HG03521 (cell line): Measurements from ENCODE around the gene KRTAP10-2.

Source experiments
- ATAC-seq: cut with Tn5 transposase; IDR thresholded peaks from one replicate; pipeline ENCODE4 v1.9.1; 2021; ENCODE audit warnings: mild to moderate bottlenecking, moderate library complexity; ENCODE audit not compliant: unreplicated experiment

The KRTAP10-2 gene

DNA sequence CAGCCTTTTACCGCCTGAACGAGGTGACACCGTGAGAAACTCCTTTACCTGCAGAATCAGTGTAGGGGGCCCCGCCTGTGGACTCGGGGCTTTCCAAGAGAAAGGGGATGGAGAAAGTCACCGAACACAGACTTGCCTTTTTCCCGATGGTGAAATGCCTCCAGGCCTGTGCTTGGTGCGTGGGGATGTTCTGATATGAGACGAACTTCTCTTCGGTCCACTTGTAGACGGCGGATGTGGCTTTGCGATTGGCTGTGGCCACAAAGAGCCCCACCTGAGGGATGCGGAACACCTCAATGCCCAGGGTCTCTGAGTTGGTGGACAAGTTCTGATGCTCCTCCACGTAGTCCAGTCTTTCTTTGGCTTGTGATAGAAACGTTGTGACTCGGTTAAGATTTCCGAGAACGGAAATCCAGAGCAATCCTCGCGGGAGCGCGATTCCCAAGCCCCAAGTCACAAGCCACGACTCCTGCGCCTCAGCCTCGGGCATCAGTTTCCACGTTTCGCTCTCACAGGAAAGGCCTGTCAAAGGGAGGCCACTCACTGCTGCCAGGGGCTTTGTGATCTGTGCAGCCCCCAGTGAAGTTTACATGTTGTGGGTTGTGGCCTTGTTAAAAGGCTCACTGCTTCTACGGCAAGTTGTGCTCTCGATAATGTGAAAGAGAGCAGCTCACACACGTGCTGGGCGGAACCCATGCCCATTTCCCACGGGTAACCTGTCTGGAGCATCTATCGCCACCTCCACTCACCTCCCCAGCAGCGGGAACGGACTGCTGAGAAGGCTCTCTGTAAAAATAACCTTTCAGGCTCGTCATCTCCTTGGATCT, 23.9 kb downstream of the KRTAP10-2 start:
- ATAC-seq = no peak

DNA sequence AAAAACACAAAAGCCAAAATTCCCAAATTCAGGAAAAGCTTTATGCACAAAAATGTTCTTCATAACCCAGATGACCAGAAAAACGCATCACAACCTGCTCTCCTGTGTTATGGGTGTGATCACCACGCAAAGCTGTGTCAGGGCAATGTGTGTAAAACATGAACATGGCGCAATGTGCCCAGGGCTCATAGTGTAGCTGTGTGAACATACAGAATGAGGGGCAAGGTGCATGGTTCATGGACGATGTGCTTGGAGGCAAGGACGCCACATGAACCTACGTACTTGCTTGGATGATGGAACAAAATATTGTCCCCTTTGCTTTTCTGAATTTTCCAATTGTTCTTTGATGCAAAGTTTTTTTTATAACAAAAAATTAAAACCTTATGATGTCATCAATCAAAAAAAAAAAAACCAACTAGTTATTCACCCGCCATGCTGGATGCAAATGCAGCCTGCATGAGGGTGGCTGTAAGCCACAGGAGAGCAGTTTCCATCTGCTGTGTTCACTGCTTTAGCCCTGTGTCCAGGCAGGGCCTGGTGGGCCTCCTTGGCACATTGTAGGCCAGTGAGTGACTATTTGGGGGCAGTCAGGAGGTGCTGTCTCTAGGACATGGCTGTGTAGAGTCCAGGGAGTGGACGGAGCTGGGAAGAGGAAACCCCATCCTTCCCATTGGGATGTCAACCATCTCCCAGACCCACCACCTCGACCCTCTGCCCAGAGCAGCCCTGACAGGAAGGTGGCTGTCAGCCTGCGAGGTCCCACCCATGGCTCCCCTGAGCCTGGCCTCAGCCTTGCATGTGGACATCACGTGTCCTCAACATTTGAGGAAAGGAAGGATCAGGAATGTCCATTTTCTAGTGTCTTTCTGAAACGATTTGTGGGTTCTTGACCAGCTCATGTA, 25.0 kb downstream of the KRTAP10-2 start:
- no peak for ATAC-seq

DNA sequence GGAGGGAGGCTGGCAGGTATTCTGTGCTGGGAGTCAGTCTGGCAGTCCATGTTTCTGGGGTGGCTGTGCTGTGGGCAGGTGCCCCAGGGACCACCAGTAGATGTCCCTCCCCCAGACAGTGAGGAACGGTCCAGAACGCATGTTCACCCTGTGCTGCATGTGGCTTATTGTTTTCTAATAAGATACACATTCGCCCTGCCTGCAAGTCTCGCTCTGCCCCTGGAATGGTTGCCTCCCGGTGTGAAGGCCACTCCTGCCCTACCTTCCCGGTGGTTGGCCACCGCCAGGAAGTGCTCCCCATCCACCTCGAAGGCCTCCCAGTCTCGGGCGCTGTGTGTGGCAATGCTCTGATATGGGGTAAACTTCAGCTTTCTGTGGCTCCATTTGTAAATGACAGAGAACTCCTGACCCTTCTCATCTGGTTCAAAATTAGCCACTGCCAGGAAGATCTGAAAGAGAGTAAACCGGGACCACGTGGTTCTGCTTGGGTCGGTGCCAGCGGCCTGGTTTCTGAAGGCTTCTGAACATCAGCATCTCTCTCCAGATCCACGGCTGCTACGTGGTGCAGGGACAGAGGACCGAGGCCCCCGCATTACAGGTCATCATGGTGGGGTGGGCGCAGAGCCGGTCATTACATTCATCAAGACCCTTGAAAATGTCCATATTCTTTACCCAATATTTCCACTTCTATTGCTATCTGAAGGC, 25.8 kb downstream of the KRTAP10-2 start:
- ATAC-seq = no peak

DNA sequence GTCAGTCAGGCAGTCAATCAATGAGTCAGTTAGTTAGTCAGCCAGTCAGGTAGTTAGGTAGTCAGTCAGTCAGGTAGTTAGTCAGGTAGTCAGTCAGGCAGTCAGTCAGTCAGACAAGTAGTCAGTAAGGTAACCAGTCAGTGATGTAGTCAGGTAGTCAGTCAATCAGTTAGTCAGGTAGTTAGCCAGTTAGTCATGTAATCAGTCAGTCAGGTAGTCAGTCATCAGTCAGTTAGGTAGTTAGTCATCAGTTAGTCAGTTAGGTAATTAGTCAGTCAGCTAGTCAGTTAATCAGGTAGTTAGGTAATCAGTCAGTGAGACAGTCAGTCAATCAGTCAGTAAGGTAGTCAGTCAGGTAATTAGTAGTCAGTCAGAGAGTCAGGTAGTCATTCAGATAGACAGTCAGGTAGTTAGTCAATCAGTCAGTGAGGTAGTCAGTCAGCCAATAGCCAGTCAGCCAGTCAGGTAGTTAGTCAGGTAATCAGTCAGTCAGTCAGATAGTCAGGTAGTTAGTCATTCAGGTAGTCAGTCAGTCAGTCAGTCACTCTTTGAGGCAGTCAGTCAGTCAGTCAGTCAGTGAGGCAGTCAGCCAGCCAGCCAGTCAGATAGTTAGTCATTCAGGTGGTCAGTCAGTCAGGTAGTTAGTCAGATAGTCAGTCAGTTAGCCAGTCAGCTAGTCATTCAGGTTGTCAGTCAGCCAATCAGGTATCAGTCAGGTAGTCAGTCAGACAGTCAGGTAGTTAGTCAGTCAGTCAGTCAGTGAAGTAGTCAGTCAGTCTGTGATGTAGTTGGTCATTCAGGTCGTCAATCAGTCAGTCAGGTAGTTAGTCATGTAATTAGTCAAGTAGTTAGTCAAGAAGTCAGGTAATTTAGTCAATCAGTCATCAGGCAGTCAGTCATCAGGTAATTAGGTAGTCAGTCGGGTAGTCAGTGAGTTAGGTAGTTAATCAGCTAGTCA, 26.6 kb downstream of the KRTAP10-2 start:
- ATAC-seq = no peak

DNA sequence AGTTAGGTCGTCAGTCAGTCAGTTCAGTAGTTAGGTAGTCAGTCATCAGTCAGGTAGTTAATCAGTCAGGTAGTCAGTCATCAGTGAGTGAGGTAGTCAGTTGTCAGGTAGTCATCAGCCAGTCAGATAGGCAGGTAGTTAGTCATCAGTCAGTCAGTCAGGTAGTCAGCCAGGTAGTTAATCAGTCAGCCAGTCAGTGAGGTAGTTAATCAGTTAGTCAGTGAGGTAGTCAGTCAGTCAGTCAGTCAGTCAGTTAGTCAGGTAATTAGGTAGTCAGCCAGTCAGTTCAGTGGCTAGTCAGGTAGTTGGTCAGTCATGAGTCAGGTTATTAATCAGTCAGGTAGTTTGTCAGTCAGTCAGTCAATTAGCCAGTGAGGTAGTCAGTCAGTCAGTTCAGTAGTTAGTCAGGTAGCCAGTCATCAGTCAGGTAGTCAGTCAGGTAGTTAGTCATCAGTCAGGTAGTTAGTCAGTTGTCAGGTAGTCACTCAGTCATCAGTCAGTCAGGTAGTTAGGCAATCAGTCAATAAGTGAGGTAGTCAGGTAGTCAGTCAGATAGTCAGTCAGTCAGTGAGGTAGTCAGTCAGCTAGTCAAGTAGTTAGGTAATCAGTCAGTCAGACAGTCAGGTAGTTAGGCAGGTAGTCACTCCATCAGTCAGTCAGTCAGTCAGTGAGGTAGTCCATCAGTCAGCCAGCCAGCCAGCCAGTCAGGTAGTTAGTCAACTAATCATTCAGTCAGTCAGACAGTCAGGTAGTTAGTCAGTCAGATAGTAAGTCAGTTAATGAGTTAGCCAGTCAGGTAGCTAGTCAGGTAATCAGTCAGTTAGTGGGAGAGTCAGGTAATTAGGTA, 27.5 kb downstream of the KRTAP10-2 start:
- ATAC-seq = no peak

DNA sequence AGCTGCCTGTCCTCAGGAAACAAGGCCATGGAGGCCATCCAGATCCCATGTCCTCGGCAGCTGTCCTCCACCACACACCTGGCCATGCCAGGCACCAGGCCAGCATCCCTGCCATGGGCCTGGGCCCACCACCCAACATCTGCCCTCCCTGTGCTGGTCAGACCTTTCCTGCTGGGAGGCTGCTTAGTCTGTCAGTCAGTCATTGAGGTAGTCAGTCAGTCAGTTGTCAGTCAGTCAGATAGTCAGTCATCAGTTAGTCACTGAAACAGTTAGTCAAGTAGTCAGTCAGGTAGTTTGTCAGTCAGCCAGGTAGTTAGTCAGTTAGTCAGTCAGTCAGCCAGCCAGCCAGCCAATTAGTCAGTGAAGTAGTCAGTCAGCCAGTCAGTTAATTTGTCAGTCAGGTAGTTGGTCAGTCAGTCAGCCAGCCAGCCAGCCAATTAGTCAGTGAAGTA, 28.5 kb downstream of the KRTAP10-2 start:
- ATAC-seq = no peak

DNA sequence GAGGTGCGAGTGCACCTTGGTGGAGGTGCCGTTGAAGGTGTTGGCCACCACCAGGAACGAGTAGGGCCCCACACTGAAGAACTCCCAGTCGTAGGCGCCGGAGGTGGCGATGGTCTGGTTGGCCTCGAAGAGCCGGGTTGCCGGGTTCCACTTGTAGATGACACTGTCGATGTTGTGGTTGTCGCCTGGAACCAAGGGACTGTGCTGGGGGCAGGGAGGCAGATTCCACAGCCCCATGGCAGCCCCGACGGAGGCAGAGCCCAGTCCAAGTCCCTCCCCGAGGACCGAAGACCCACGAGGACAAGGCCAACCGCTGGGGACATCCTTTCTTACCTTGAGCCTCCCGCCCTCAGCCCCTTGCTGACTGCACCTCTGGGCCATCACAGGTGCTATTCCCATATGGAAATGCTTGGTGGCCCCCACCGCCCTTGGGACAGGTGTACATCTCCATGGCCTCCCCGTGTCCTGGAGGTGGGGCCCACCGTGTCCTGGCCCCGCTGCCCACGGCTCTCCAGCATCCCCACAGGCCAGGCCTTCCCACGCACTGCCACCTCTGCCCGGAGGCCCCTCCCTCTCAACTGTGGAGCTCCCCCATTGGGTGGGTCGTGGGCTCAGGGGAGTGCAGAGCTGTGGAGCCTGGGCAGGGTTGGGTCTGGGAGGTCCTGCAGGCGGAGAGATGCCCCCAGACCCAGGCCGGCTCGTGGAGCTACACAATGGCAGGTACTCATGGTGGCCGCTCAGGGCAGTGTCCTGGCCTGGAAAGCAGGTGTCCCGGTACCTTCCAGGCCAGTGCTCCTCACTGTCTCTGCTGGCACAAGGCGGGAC, 29.2 kb downstream of the KRTAP10-2 start:
- no peak for ATAC-seq

DNA sequence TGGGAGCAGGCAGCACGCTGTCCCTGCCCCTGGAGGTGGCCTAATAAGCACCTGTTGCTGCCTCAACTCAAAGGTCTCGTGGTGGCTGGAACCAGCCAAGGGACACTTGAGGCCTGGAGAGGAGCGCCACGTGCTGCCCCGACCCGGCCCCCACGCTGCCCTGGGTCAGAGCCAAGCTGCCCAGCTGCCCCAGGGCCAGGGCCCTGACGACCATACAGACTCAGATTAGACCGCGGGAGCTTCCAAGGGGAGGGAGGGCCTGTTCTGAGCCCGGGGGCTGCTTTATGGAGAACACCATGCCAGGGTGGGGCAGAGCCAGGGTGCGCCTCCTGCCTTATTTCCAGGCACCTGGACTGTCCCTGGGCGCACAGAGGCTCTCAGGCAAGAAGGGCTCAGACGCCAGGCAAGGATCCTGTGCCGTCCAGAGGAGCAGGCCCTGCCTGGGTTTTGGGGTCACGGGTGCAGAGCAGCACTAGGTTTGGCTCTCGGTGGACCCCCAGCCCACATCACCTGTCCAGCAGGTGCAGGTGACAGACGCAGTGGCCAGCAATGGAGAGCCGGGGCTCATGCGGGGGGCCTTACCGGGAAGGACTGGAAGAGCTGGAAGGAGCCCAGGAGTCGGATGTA, 29.9 kb downstream of the KRTAP10-2 start:
- ATAC-seq = no peak

DNA sequence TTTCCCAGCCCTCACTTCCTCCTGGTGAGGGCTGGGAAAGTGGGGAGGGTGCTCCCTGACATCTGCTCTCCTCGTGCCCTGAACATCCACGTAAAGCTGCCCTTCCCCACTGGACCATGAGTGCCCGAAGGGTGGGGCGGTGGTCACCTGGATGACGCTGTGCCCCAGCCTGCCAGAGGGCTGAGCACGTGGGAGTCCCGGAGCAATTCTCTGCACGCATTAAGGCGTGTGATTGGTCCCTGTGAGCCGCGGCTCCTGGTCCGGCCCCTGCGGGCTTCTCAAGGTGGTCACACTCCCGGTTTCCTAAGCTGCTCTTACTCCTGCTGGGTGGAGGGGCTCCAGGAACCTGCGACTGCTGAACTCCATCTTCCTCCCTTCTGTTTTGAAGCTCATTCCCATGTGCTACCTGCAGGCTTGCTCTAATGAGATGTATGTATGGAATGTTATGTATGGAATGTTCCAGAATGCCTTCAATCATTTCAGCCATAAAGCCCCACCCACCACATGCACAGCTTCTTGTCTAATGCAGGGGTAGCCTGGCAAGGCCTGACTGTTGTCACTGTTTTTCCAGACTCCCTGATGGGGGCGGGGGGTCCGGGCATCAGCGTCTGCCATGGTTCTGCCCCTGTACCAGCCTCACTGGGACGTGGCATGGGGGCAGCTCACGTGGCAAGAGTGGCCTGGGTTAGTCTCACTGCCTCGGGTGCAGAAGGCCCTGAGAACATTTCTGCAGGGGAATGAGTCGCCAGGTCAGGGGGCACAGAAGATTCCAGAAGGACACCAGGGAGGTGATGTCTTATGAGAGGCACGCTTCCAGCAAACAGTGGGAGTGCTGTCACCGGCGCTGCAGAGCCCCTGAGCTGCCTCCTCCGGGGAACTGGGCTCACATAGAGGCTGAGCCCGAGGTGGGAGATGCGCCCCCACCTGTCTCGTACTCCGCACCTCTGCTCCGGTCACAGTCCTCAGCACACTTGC, 30.7 kb downstream of the KRTAP10-2 start:
- ATAC-seq = no peak

DNA sequence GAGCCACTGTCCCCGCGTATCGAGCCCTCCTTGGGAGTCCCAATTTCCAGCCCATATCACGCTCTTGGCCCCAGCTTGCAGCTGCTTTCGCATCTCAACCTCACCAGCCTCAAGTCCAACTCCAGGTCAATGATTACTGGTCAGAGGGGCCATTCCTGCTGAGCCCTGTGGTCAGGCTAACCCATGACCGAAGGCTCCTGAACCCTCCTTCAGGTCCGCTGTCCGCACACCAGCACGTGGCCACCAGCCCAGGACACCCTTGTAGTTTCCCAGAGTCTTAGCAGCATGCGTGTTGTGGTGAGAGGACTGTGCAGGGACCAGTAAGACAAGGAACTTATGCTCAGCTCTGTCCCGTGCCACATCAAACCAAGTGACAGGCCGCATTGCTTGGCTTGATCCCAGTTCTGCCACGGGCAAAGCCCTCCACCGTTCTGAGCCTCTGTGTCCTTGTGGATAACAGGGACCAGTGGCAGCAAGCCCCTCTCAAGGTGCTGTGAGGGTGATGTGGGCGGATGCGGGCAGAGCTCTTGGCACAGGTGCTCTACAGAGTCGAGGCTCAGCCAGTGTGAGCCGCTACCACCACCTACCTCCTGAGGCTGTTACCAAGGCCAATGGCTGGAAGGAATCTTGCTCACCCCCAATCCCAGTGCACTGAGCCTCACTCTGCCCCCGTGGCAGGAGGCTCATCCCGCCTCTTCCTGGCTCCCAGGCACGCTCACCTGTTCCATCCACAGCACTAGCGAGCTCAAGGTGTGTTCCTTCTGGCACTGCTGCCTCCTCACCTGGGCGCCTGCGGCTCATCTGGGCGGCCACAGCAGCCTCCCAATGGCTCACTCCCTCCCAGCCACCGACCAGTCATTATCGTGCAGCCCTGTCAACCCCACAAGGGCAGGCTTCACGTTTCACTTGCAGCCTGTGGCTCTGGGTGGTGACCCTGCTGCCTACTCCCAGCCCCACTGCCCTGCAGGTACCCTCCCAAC, 31.7 kb downstream of the KRTAP10-2 start:
- no peak for ATAC-seq

DNA sequence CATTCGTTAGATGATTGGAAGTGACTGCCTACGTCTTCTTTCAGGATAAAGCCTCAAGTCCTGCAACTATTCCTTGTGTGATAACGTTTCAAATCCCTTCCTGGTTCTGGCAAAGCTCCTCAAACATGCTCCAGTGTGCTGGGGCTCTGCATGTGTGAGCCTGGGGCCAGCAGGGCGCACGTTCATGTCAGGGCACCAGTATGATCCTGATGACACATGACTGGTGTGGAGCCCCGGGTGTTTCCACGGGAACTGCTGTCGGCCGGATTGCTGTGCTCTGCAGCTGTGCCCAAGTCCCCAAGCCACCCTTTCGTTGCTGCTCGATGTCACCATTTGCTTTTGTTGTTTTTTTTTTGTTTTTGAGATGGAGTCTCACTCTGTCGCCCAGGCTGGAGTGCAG, 32.6 kb downstream of the KRTAP10-2 start:
- ATAC-seq = no peak

DNA sequence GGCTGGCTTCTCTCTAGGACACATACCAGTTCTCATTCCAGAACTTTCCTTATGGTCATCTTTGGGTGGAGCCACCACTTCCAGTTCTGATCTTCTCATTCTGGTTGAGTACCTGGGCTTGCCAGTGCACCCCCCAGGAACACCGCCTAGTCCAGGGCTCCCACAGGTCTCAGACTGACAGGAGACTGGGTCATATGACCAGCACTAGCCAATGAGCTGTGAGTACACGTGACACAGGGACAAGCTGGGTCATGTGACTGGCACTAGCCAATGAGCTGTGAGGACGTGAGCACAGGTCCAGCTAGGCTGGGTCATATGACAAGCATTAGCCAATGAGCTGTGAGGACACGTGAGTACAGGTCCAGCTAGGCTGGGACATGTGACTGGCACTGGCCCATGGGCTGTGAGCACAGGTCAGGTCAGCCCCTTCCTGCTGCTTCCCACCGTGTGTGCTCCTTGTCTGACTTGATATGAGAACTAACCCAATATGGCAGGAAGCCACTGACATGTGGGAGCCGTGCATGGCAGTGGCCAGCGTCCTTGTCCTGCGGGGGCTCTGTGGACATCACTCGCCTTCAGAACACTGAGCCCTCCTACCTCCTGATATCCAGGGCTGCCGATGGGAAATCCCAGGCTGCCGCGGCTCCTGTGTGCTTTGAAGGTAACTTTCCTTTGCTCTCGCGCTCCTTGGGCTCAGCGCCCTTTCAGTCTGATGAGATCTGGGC, 34.0 kb downstream of the KRTAP10-2 start:
- ATAC-seq = no peak

DNA sequence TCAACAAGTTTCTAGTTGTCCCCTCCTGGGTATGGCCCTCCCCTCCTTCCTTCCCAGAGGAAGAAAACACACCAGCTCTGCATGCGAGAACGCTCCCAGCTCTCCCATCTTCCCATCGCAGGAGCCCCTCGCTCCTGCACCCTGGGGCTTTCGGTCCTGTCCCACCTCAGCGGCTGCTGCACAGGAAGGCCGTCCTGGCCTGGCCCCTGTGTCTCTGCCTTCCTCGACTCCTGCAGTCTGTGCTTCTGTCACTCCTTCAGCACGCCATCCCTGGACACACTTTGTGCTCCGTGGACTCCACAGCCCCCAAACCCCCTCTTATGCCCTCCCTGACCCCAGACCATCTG, 34.5 kb downstream of the KRTAP10-2 start:
- ATAC-seq = no peak

DNA sequence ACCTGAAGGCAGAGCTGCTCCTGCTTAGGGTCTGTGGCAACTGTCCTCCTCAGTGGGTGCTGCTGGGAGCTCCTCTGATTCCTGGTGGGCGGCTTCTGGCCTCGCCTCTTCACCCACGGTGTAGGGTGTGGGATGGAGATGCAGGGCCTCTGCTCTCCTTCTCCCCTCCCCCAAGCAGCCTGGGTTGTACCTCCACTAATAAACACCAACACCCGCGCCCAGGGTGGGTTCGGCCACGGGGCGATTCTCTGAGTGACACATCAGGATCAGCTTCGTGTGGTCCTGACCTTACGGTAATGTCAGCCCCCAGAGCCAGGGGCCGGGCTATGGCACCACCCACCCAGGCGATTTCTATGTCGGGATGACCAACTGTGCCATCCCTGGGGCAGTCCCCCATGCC, 35.0 kb downstream of the KRTAP10-2 start:
- ATAC-seq = no peak
